Fibroblast of skin of right quadriceps (primary cell): Measurements from ENCODE around the gene MCM5.
"Not testable (repeated sequence)": the region's sequence is repeated elsewhere in the genome, so short reads cannot be mapped to it uniquely, and the experiment has no call there.

ENCODE experiments used
- DNase-seq: peaks from one replicate; pipeline ENCODE4 v3.0.0-alpha.2; 2013

MCM5 gene

GRCh38 chr22:35379146-35379993 is 20.6 kb upstream of the MCM5 start:
- no peak for DNase-seq

- DNase-seq = no peak
Measured at GRCh38 chr22:35380013-35380412, 19.9 kb upstream of the MCM5 start.

GRCh38 chr22:35380537-35381423 is 19.2 kb upstream of the MCM5 start, which contains the start of gene HMOX1:
Gene HMOX1 (plus strand): TSS chr22:35381096. CDS start chr22:35381174, 78 bp downstream.
- DNase-seq = peak; percentile 87

GRCh38 chr22:35381424-35382009 is 18.4 kb upstream of the MCM5 start:
- no peak for DNase-seq

GRCh38 chr22:35383679-35384071 is 16.3 kb upstream of the MCM5 start:
- no peak for DNase-seq

GRCh38 chr22:35384527-35384926 is 15.4 kb upstream of the MCM5 start:
- no peak for DNase-seq

GRCh38 chr22:35384975-35385588 is 14.9 kb upstream of the MCM5 start:
- no peak for DNase-seq

GRCh38 chr22:35386670-35387288 is 13.2 kb upstream of the MCM5 start:
- no peak for DNase-seq

GRCh38 chr22:35390933-35391332 is 9.0 kb upstream of the MCM5 start:
- DNase-seq = no peak

- DNase-seq = no peak
Measured at GRCh38 chr22:35392357-35392756, 7.6 kb upstream of the MCM5 start.

GRCh38 chr22:35393116-35394010 is 6.6 kb upstream of the MCM5 start:
- no peak for DNase-seq

GRCh38 chr22:35394011-35394312 is 6.0 kb upstream of the MCM5 start:
- DNase-seq = no peak

GRCh38 chr22:35394810-35395563 is 5.0 kb upstream of the MCM5 start:
- no peak for DNase-seq

GRCh38 chr22:35396622-35397021 is 3.3 kb upstream of the MCM5 start:
- not testable (repeated sequence) for DNase-seq

- no peak for DNase-seq
Measured at GRCh38 chr22:35397095-35397904, 2.6 kb upstream of the MCM5 start.

- no peak for DNase-seq
Measured at GRCh38 chr22:35398591-35398973, 1.4 kb upstream of the MCM5 start.

GRCh38 chr22:35399114-35399677 is 744 bp upstream of the MCM5 start:
- DNase-seq = no peak

- no peak for DNase-seq
Measured at GRCh38 chr22:35400501-35400790, 506 bp downstream of the MCM5 start.

GRCh38 chr22:35401863-35402262 is 1.9 kb downstream of the MCM5 start:
- no peak for DNase-seq

- no peak for DNase-seq
Measured at GRCh38 chr22:35403356-35403755, 3.4 kb downstream of the MCM5 start.
